Thoracic aorta (tissue), 2 donors: Measurements from ENCODE around the gene ST7. TPM values are rescaled to one million over a fixed set of nuclear protein-coding genes. Genes with fewer than 3 reads are reported as not detected.
A peak's percentile ranks its signal among the peaks of the same experiment; 100 is the strongest.

Source experiments
- ATAC-seq: fragments of 150-250 bp; one replicate; pipeline ENCODE4 v1.8.0; 2017; ENCODE audit warnings: low read depth; ENCODE audit not compliant: insufficient number of reproducible peaks, low FRiP score
- DNase-seq: peaks from one replicate; pipeline ENCODE4 v3.0.0-alpha.2; 2020; ENCODE audit warnings: low spot score
- H3K27ac ChIP-seq, 2 donors: fragments of 200-600 bp; sonication (generic); 1 replicate in 1 of 2; 2 replicates in 1 of 2; pipeline ENCODE4 v1.5.1; 2016; ENCODE audit warnings: mild to moderate bottlenecking in 2 of 2, moderate library complexity in 2 of 2
- H3K27me3 ChIP-seq: fragments of 200-600 bp; sonication (generic); replicated peaks from 2 replicates; pipeline ENCODE4 v1.6.0; 2016; ENCODE audit warnings: mild to moderate bottlenecking; ENCODE audit not compliant: insufficient read depth
- H3K36me3 ChIP-seq: fragments of 200-600 bp; sonication (generic); one replicate; pipeline ENCODE4 v1.5.1; 2016
- H3K4me1 ChIP-seq, 2 donors: fragments of 200-600 bp; sonication (generic); 1 replicate in 1 of 2; 2 replicates in 1 of 2; pipeline versions ENCODE4 v1.5.1 to v1.6.0; 2016; ENCODE audit warnings: low read depth in 2 of 2, mild to moderate bottlenecking in 1 of 2; ENCODE audit not compliant: control insufficient read depth in 1 of 2
- H3K4me3 ChIP-seq: fragments of 200-600 bp; sonication (generic); 2 replicates; pipeline ENCODE4 v1.5.1; 2016; ENCODE audit warnings: mild to moderate bottlenecking
- H3K9me3 ChIP-seq: fragments of 200-600 bp; sonication (generic); 2 replicates; pipeline ENCODE4 v1.5.1; 2016
- total RNA-seq, 2 donors: library from RNA; depleted of rRNA; stranded (reverse); fragments of >200 nt; gene quantifications; one replicate each; pipeline versions ENCODE4 v1.1.0 to v1.2.3, GENCODE V29; 2016
- TF ChIP-seq, protein P1 (sequence below): fragments of 200-600 bp; sonication (generic); IDR thresholded peaks from one replicate; pipeline ENCODE4 v1.5.1; 2019; ENCODE audit warnings: antibody characterized with exemption

The ST7 gene
- total RNA-seq, 2 donors from 2014 or later: 29.8 to 56.2 TPM

DNA sequence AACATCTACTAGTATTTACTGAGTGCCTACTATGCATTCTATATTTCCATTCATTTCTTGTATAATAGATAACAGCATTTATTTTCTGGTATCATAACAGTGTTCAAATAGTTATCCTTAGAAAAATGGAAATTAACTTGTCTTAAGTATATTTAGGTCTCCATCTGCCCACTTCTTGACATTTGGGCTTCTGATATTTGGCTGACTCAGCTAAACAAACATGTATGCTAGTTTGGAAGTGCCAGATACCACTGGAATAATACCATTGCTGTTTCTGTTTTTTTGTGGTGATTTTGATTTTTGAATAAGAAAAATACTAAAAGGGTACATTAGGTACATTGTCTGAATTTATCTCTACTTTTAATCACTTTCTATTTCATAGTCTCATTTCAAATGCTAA is 169.2 kb downstream of the ST7 start:
- Histone ChIP-seq H3K4me1 (peaks cover 23 to 44% of the 10 kb centered on the region in 2 donors), H3K27ac (no peak overlapping the region), H3K4me3 (no peak overlapping the region), H3K36me3 (no peaks in the 10 kb centered on the region), H3K9me3 (no peaks in the 10 kb centered on the region), H3K27me3 (no peaks in the 10 kb centered on the region)
- no peak for DNase-seq
- no peak for ATAC-seq
- TF ChIP-seq, protein P1, sequence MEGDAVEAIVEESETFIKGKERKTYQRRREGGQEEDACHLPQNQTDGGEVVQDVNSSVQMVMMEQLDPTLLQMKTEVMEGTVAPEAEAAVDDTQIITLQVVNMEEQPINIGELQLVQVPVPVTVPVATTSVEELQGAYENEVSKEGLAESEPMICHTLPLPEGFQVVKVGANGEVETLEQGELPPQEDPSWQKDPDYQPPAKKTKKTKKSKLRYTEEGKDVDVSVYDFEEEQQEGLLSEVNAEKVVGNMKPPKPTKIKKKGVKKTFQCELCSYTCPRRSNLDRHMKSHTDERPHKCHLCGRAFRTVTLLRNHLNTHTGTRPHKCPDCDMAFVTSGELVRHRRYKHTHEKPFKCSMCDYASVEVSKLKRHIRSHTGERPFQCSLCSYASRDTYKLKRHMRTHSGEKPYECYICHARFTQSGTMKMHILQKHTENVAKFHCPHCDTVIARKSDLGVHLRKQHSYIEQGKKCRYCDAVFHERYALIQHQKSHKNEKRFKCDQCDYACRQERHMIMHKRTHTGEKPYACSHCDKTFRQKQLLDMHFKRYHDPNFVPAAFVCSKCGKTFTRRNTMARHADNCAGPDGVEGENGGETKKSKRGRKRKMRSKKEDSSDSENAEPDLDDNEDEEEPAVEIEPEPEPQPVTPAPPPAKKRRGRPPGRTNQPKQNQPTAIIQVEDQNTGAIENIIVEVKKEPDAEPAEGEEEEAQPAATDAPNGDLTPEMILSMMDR: no peak

DNA sequence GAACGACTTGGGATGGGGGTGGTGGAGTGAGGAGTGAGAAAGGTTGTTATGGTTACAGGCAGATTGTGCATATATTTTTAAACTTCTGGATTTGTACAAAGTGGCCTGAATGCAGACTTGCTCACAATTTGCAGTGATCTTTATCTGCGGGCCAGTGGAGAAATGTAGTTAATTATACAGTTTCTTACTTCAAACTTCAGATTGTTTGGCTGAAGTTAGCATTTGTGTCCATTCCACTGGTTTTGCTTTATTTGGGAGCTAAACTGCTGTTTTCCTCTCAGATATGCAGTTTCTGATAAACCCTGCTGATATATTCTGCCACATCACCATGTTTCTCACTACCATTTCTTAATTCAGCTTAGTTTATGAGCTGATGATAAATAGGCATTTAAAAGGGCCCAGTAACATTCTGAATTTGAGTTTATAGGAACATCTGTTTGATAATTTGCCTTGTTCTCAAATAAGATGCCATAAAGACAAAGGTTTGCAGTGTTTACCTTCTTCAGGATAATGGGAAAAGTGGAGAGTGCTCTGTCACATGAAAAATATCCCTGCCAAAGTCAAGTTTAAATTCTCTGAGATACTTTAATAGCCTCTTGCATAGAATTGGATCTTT is 170.1 kb downstream of the ST7 start:
- no peaks in the 10 kb centered on the region for H3K27me3 ChIP-seq
- H3K27ac ChIP-seq: peak overlapping the region in 1 of 2 donors; percentile 20
- no peaks in the 10 kb centered on the region for H3K9me3 ChIP-seq
- peaks cover 23 to 44% of the 10 kb centered on the region in 2 donors for H3K4me1 ChIP-seq
- DNase-seq (no peak), ATAC-seq (no peak)
- H3K4me3 ChIP-seq: no peak overlapping the region
- no peaks in the 10 kb centered on the region for H3K36me3 ChIP-seq
- TF ChIP-seq, protein P1: no peak

DNA sequence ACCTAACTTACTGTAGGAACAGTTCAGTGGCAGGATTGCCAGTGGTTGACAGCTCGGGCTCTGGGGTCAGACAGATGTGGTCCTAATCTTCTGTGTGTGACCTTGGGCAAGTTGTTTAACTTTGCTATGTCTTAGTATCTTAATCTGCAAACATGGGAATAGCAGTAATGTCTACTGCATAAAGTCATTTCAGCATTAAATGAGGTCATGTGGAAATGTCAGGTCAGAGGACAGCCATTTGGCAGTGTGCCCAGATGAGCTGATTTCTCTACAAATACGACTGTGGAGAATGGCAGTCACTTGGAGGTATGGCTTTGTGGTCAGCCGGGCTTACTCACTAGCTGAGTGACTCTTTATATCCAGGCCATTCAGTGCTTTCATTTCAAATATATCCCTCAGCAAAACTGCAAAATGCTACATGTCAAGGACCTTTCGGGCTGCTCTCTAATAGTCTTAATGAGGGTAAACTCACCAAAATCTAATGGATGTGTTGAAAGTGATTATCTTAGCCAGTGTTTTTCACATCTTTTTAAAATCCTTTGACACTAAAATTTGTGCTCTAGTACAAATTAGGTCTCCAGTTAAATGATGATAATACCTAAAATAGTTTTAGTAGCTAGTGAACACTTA is 171.4 kb downstream of the ST7 start:
- Histone ChIP-seq H3K9me3 (no peaks in the 10 kb centered on the region), H3K27ac (peak overlapping the region in 1 of 2 donors; percentile 22), H3K27me3 (no peaks in the 10 kb centered on the region), H3K4me1 (peaks cover 23 to 54% of the 10 kb centered on the region in 2 donors), H3K36me3 (no peaks in the 10 kb centered on the region), H3K4me3 (no peak overlapping the region)
- TF ChIP-seq, protein P1: no peak
- peak; percentile 74 for DNase-seq
- ATAC-seq: peak; percentile 40

DNA sequence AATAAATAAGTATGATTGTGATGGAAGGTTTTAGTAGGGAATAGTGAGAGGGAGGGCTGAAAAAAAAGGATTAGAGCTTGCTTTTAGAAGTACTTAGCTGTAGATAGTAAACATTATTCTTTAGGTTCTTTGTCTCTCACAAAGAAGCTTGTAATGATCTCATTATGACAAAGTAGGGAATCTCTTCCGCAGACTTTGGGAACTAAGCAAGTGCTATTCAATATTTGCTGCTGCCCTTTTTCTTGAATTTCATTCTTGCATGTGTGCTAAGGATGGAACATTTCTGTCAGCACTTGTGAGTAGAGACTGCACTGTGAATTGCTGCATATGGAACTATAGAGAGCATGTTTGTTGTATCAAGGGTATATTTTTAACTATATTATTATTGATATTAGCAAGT is 173.4 kb downstream of the ST7 start:
- TF ChIP-seq, protein P1: no peak
- H3K9me3 ChIP-seq: no peaks in the 10 kb centered on the region
- H3K27me3 ChIP-seq: no peaks in the 10 kb centered on the region
- no peaks in the 10 kb centered on the region for H3K36me3 ChIP-seq
- no peak overlapping the region for H3K27ac ChIP-seq
- DNase-seq (no peak), ATAC-seq (no peak)
- peaks cover 23 to 60% of the 10 kb centered on the region in 2 donors for H3K4me1 ChIP-seq
- H3K4me3 ChIP-seq: no peak overlapping the region

DNA sequence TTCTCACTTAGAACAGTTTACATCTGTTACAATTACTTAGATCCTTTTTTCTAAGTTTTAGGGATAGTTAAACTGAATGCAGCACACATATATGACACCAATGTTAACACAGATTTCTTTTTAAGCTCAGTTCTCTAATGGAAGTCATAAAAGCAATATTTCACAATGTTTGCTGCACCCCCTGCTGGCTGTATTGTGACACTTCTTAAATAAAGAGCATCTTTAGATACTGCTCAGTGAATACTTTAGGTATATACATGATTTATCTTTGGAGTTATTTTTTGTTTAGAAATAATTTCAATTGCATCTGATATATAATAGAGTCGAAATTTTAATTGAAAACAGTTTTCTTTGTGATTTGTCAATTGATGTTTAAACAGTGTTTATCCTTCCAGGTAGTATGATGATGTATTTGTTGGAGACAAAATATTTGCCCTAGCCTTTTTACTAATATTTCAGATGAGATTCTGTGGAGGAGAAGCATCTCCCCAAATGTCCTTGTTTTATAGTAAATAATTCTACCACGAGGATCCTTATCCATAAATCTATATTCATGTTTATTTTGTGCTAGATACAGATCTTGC is 174.4 kb downstream of the ST7 start:
- DNase-seq: no peak
- Histone ChIP-seq H3K4me1 (peaks cover 20 to 52% of the 10 kb centered on the region in 2 donors), H3K36me3 (no peaks in the 10 kb centered on the region), H3K27me3 (no peaks in the 10 kb centered on the region), H3K9me3 (no peaks in the 10 kb centered on the region), H3K4me3 (no peak overlapping the region), H3K27ac (no peak overlapping the region)
- TF ChIP-seq, protein P1: peak; percentile 59
- ATAC-seq: no peak
